ENCODE results near the gene GDAP2. TPM values are rescaled to one million over a fixed set of nuclear protein-coding genes. Genes with fewer than 3 reads are reported as not detected.

GDAP2 gene
- total RNA-seq, 4 donors from 2014 or later = 38.7 to 48.9 (median 47.6) TPM

- peaks cover 0 to 11% of the 10 kb centered on the region in 2 donors for H3K4me1 ChIP-seq
- H3K9me3 ChIP-seq = no peaks in the 10 kb centered on the region
- WGBS, 2 donors = 52 to 82% methylated on average over 3 to 5 of the region's 5 CpGs
- intact Hi-C loops (cut with DNase I) = no loop called here
- H3K27ac ChIP-seq = no peak overlapping the region
- H3K36me3 ChIP-seq = no peaks in the 10 kb centered on the region
- no peak for DNase-seq
- TF ChIP-seq POLR2A (IDR thresholded peaks at IDR 0.05) (no peak), CTCF (IDR thresholded peaks at IDR 0.05) (no peak)
- no peaks in the 10 kb centered on the region for H3K27me3 ChIP-seq
- no peak overlapping the region for H3K4me3 ChIP-seq (replicated peaks in 1 of 3)
Measured at GRCh38 chr1:117821382-117821755, 108.1 kb downstream of the GDAP2 start.

- intact Hi-C loops (cut with DNase I) = no loop called here
- Histone ChIP-seq H3K36me3 (no peaks in the 10 kb centered on the region), H3K4me1 (peaks cover 0 to 11% of the 10 kb centered on the region in 2 donors), H3K4me3 (replicated peaks in 1 of 3) (no peak overlapping the region), H3K27ac (no peak overlapping the region), H3K27me3 (no peaks in the 10 kb centered on the region), H3K9me3 (no peaks in the 10 kb centered on the region)
- WGBS, 2 donors = 81 to 93% methylated on average over 7 of the region's 7 CpGs
- TF ChIP-seq POLR2A (IDR thresholded peaks at IDR 0.05) (no peak), CTCF (IDR thresholded peaks at IDR 0.05) (no peak)
- no peak for DNase-seq
Measured at GRCh38 chr1:117820694-117821381, 108.6 kb downstream of the GDAP2 start.

GRCh38 chr1:117820096-117820495, 109.3 kb downstream of the GDAP2 start:
- H3K27me3 ChIP-seq = no peaks in the 10 kb centered on the region

GRCh38 chr1:117819301-117819700, 110.1 kb downstream of the GDAP2 start:
- intact Hi-C loops (cut with DNase I) = no loop called here
- no peak for DNase-seq
- Histone ChIP-seq H3K36me3 (no peaks in the 10 kb centered on the region), H3K4me1 (peaks cover 0 to 11% of the 10 kb centered on the region in 2 donors), H3K27me3 (no peaks in the 10 kb centered on the region), H3K9me3 (no peaks in the 10 kb centered on the region), H3K27ac (no peak overlapping the region), H3K4me3 (replicated peaks in 1 of 3) (no peak overlapping the region)
- no peak for TF ChIP-seq POLR2A (IDR thresholded peaks at IDR 0.05)
- TF ChIP-seq CTCF (IDR thresholded peaks at IDR 0.05) = no peak
- WGBS, 2 donors = 72 to 98% methylated on average over 4 of the region's 4 CpGs

More at GRCh38 chr1:117820096-117820495, 109.3 kb downstream of the GDAP2 start:
- Histone ChIP-seq H3K27ac (no peak overlapping the region), H3K9me3 (no peaks in the 10 kb centered on the region), H3K36me3 (no peaks in the 10 kb centered on the region), H3K4me1 (peaks cover 0 to 11% of the 10 kb centered on the region in 2 donors), H3K4me3 (replicated peaks in 1 of 3) (no peak overlapping the region)
- DNase-seq = no peak
- intact Hi-C loops (cut with DNase I) = no loop called here
- WGBS, 2 donors = 90 to 95% methylated on average over 2 of the region's 2 CpGs
- TF ChIP-seq CTCF (IDR thresholded peaks at IDR 0.05) (no peak), POLR2A (IDR thresholded peaks at IDR 0.05) (no peak)

- TF ChIP-seq CTCF (IDR thresholded peaks at IDR 0.05) (no peak), POLR2A (IDR thresholded peaks at IDR 0.05) (no peak)
- H3K4me1 ChIP-seq = peaks cover 0 to 11% of the 10 kb centered on the region in 2 donors
Measured at GRCh38 chr1:117818456-117818855, 111.0 kb downstream of the GDAP2 start.

More at GRCh38 chr1:117818456-117818855, 111.0 kb downstream of the GDAP2 start:
- no peaks in the 10 kb centered on the region for H3K9me3 ChIP-seq
- no peak overlapping the region for H3K27ac ChIP-seq
- no peak overlapping the region for H3K4me3 ChIP-seq (replicated peaks in 1 of 3)
- 92 to 100% methylated on average over 8 of the region's 8 CpGs for WGBS, 2 donors
- intact Hi-C loops (cut with DNase I) = no loop called here
- DNase-seq = no peak
- no peaks in the 10 kb centered on the region for H3K27me3 ChIP-seq
- no peaks in the 10 kb centered on the region for H3K36me3 ChIP-seq

All from thyroid gland (tissue), 4 donors.